NCI-H2029 treated with DMSO at 0.1 percent for 48 hours (cell line): ENCODE data around the gene KRTAP6-2.

Experiments
- DNase-seq: peaks from one replicate; lab custom pipeline; 2025; lab: John Stamatoyannopoulos, UW

Gene KRTAP6-2

GRCh38 chr21:30598802-30599201 lies at the start of gene KRTAP6-2:
Gene KRTAP6-2, minus strand, starts transcription at chr21:30598902. Its CDS starts 28 bp downstream, at chr21:30598874.
- no peak for DNase-seq

GRCh38 chr21:30646904-30647414 lies 48.3 kb upstream of the KRTAP6-2 start:
- no peak for DNase-seq

- DNase-seq: no peak
These were observed 43.9 kb upstream of the KRTAP6-2 start, which contains the start of gene KRTAP20-3 for GRCh38 chr21:30642564-30642963. Gene KRTAP20-3, plus strand, starts transcription at chr21:30642864.

GRCh38 chr21:30638686-30639085 lies 40.0 kb upstream of the KRTAP6-2 start:
- no peak for DNase-seq

- DNase-seq: no peak
These were observed 36.2 kb upstream of the KRTAP6-2 start, which contains the start of gene KRTAP20-2 for GRCh38 chr21:30634906-30635305. Gene KRTAP20-2, plus strand, starts transcription at chr21:30635206. Its CDS starts 58 bp downstream, at chr21:30635264.

- DNase-seq: no peak
These were observed 30.5 kb upstream of the KRTAP6-2 start for GRCh38 chr21:30629200-30629599.

GRCh38 chr21:30628109-30628508 lies 29.4 kb upstream of the KRTAP6-2 start:
- no peak for DNase-seq

GRCh38 chr21:30625449-30626165 lies 26.9 kb upstream of the KRTAP6-2 start:
- no peak for DNase-seq

GRCh38 chr21:30623362-30623761 lies 24.7 kb upstream of the KRTAP6-2 start:
- DNase-seq: no peak

- DNase-seq: no peak
These were observed 21.8 kb upstream of the KRTAP6-2 start, which contains the start of gene KRTAP20-4 for GRCh38 chr21:30620522-30620921. Gene KRTAP20-4, plus strand, starts transcription at chr21:30620627.

- DNase-seq: no peak
These were observed 21.4 kb upstream of the KRTAP6-2 start for GRCh38 chr21:30620080-30620479.

GRCh38 chr21:30616125-30616524 lies 17.4 kb upstream of the KRTAP6-2 start, which contains the start of gene KRTAP20-1:
Gene KRTAP20-1, plus strand, starts transcription at chr21:30616425. Its CDS starts 30 bp downstream, at chr21:30616455.
- no peak for DNase-seq

- no peak for DNase-seq
These were observed 16.5 kb upstream of the KRTAP6-2 start for GRCh38 chr21:30615199-30615598.

- DNase-seq: no peak
These were observed 15.1 kb upstream of the KRTAP6-2 start, which contains the start of gene KRTAP6-1 for GRCh38 chr21:30613836-30614235. Gene KRTAP6-1, minus strand, starts transcription at chr21:30613930. Its CDS starts 26 bp downstream, at chr21:30613904.

GRCh38 chr21:30612132-30612531 lies 13.4 kb upstream of the KRTAP6-2 start:
- no peak for DNase-seq

- DNase-seq: no peak
These were observed 7.3 kb upstream of the KRTAP6-2 start for GRCh38 chr21:30605968-30606367.

- DNase-seq: no peak
These were observed 2.1 kb upstream of the KRTAP6-2 start, which contains the start of gene KRTAP22-1 for GRCh38 chr21:30600787-30601186. Gene KRTAP22-1, plus strand, starts transcription at chr21:30601087.

- DNase-seq: no peak
These were observed 6.6 kb downstream of the KRTAP6-2 start, which contains the start of gene KRTAP6-3 for GRCh38 chr21:30592140-30592539. Gene KRTAP6-3, plus strand, starts transcription at chr21:30592440. Its CDS starts 6 bp downstream, at chr21:30592446.

- no peak for DNase-seq
These were observed 8.4 kb downstream of the KRTAP6-2 start, which contains the start of gene KRTAP22-2 for GRCh38 chr21:30590297-30590696. Gene KRTAP22-2, minus strand, starts transcription at chr21:30590397.

GRCh38 chr21:30582870-30583269 lies 15.8 kb downstream of the KRTAP6-2 start:
- DNase-seq: no peak

- DNase-seq: no peak
These were observed 18.6 kb downstream of the KRTAP6-2 start for GRCh38 chr21:30580132-30580531.

- DNase-seq: no peak
These were observed 19.4 kb downstream of the KRTAP6-2 start for GRCh38 chr21:30579346-30579745.

GRCh38 chr21:30577766-30578165 lies 20.9 kb downstream of the KRTAP6-2 start:
- DNase-seq: no peak
